Activated naive CD4-positive, alpha-beta T cell treated with anti-CD3 and anti-CD28 coated beads, Interleukin-2, amount 50 U/mL, for 72 hours (primary cell): ENCODE data around the gene WIZ. TPM values are rescaled to one million over a fixed set of nuclear protein-coding genes. Genes with fewer than 3 reads are reported as not detected.

Experiments
- total RNA-seq, 2 donors: library from RNA; stranded (reverse); gene quantifications; one replicate each; pipeline ENCODE4 v1.2.3, GENCODE V29; 2022

Gene WIZ
- total RNA-seq, 2 donors from 2014 or later, result 18.4 to 19.8 TPM

Other genes with a start within 250 kb of the WIZ start
- under 1 TPM in 1 of 2 donors, not detected in 1; 0.07 TPM for gene NOTCH3, start 249.0 kb downstream of the WIZ start, total RNA-seq
- under 1 TPM in 1 of 2 donors, not detected in 1; 0.27 TPM for gene EPHX3, start 217.5 kb downstream of the WIZ start, total RNA-seq
- 100 to 1,000 TPM; 108 to 114 TPM for gene BRD4, start 117.4 kb downstream of the WIZ start, total RNA-seq
- 10 to 100 TPM; 41.1 to 51.4 TPM for gene AKAP8, start 70.2 kb downstream of the WIZ start, total RNA-seq
- 100 to 1,000 TPM in 1 of 2 donors, 10 to 100 TPM in 1; 70.9 to 114 TPM for gene AKAP8L, start 31.0 kb downstream of the WIZ start, total RNA-seq
- 100 to 1,000 TPM in 1 of 2 donors, 10 to 100 TPM in 1; 64.5 to 101 TPM for gene RASAL3, start 14.6 kb upstream of the WIZ start, total RNA-seq
- gene PGLYRP2, start 29.5 kb upstream of the WIZ start, total RNA-seq, result under 1 TPM; 0.09 to 0.29 TPM
- gene CYP4F22, start 58.6 kb upstream of the WIZ start, total RNA-seq, result under 1 TPM in 1 of 2 donors, not detected in 1; 0.72 TPM
- not detected for gene CYP4F8, start 165.3 kb upstream of the WIZ start, total RNA-seq
- under 1 TPM; 0.14 to 0.18 TPM for gene CYP4F3, start 190.9 kb upstream of the WIZ start, total RNA-seq
- under 1 TPM in 1 of 2 donors, not detected in 1; 0.32 TPM for gene CYP4F12, start 223.1 kb upstream of the WIZ start, total RNA-seq